Progenitor cell of endocrine pancreas (in vitro differentiated cells): ENCODE results near the gene MIS18BP1. TPM values are rescaled to one million over a fixed set of nuclear protein-coding genes. Genes with fewer than 3 reads are reported as not detected.

ENCODE experiments used
- DNase-seq: peaks from one replicate; pipeline ENCODE4 v3.0.0; 2021; ENCODE audit warnings: low spot score; ENCODE audit not compliant: unreplicated experiment
- H3K27ac Mint-ChIP-seq: 2 replicates; pipeline ENCODE4 v1.8.0; 2021; ENCODE audit warnings: mild to moderate bottlenecking, moderate library complexity, mixed read lengths
- H3K27me3 Mint-ChIP-seq: 2 replicates; pipeline ENCODE4 v1.8.0; 2021; ENCODE audit warnings: mixed read lengths
- H3K36me3 Mint-ChIP-seq: 2 replicates; pipeline ENCODE4 v1.8.0; 2022; ENCODE audit warnings: mixed read lengths; ENCODE audit not compliant: insufficient read depth
- H3K4me1 Mint-ChIP-seq: 2 replicates; pipeline ENCODE4 v1.8.0; 2021; ENCODE audit warnings: low read depth, mixed read lengths
- H3K4me3 Mint-ChIP-seq: 2 replicates; pipeline ENCODE4 v1.8.0; 2021; ENCODE audit warnings: low read depth, mild to moderate bottlenecking, moderate library complexity, mixed read lengths
- H3K9me3 Mint-ChIP-seq: 2 replicates; pipeline ENCODE4 v1.8.0; 2021; ENCODE audit warnings: low read depth, mixed read lengths
- total RNA-seq: library from RNA; stranded (reverse); gene quantifications from 2 replicates; pipeline ENCODE4 v1.2.1, GENCODE V29; 2021
- TF ChIP-seq, protein P1 (sequence below): fragments of 200-600 bp; sonication (generic); IDR thresholded peaks from one replicate; pipeline ENCODE4 v1.5.0; 2021; ENCODE audit warnings: antibody characterized with exemption, mild to moderate bottlenecking; ENCODE audit not compliant: unreplicated experiment

Gene MIS18BP1
- total RNA-seq, 1 donor from 2014 or later = 40.4 TPM

DNA sequence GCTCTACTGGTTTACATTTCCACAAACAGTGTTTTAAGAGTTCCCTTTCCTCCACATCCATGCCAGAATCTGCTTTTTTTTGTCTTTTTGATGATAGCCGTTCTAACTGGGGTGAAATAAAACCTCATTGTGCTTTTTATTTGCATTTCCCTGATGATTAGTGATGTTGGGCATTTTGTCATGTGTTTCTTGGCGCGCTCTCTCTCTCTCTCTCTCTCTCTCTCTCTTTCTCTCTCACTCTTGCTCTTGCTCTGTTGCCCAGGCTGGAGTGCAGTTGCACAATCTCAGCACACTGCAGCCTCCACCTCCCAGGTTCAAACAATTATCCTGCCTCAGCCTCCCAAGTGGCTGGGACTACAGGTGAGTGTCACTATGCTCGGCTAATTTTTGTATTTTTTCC is 9.6 kb upstream of the MIS18BP1 start:
- H3K27ac Mint-ChIP-seq = no peak overlapping the region
- no peak for DNase-seq
- no peaks in the 10 kb centered on the region for H3K4me1 Mint-ChIP-seq
- peaks cover 21% of the 10 kb centered on the region for H3K9me3 Mint-ChIP-seq
- H3K36me3 Mint-ChIP-seq = no peaks in the 10 kb centered on the region
- H3K4me3 Mint-ChIP-seq = no peak overlapping the region
- no peaks in the 10 kb centered on the region for H3K27me3 Mint-ChIP-seq
- TF ChIP-seq, protein P1, sequence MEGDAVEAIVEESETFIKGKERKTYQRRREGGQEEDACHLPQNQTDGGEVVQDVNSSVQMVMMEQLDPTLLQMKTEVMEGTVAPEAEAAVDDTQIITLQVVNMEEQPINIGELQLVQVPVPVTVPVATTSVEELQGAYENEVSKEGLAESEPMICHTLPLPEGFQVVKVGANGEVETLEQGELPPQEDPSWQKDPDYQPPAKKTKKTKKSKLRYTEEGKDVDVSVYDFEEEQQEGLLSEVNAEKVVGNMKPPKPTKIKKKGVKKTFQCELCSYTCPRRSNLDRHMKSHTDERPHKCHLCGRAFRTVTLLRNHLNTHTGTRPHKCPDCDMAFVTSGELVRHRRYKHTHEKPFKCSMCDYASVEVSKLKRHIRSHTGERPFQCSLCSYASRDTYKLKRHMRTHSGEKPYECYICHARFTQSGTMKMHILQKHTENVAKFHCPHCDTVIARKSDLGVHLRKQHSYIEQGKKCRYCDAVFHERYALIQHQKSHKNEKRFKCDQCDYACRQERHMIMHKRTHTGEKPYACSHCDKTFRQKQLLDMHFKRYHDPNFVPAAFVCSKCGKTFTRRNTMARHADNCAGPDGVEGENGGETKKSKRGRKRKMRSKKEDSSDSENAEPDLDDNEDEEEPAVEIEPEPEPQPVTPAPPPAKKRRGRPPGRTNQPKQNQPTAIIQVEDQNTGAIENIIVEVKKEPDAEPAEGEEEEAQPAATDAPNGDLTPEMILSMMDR = no peak

DNA sequence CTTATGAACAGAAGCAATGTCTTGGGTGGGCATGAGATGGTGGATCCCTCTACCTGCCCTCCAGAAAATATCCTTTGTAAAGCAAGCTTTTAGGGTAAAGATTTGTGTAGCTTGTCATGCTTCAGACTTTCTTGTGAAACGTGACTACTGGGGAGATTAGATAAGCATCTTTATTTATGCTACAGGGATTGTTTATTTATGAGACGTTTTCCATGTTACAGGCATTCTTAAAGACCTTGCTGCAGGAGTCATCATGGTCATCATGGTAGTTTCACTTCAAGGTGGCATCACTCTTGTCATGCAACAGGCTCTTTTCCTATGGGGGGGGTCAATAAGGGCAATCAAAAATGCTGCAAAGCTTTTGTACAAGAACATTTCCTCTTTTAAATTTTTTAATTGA is 8.2 kb upstream of the MIS18BP1 start:
- Mint-ChIP-seq H3K27ac (no peak overlapping the region), H3K27me3 (no peaks in the 10 kb centered on the region), H3K4me1 (no peaks in the 10 kb centered on the region), H3K4me3 (no peak overlapping the region), H3K9me3 (peaks cover 26% of the 10 kb centered on the region), H3K36me3 (no peaks in the 10 kb centered on the region)
- TF ChIP-seq, protein P1 = no peak
- no peak for DNase-seq

DNA sequence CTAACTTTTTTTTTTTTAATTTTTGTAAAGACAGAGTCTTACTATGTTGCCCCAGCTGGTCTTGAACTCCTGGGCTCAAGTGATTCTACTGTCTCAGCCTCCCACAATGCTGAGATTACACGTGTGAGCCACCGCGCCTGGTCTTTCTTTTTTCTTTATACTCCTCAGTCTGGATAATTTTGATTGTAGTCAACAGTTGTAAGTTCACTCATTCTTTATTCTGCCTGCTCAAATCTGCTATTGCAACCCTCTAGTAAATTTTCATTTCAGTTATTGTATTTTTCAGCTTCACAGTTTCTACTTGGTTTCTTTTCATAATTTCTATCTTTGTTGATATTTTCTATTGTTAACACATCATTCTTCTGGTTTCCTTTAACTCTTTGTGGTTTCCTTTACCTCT is 5.8 kb upstream of the MIS18BP1 start:
- Mint-ChIP-seq H3K27ac (no peak overlapping the region), H3K27me3 (no peaks in the 10 kb centered on the region), H3K36me3 (no peaks in the 10 kb centered on the region), H3K4me3 (no peak overlapping the region), H3K9me3 (peaks cover 26% of the 10 kb centered on the region), H3K4me1 (no peaks in the 10 kb centered on the region)
- DNase-seq = no peak
- TF ChIP-seq, protein P1 = no peak

DNA sequence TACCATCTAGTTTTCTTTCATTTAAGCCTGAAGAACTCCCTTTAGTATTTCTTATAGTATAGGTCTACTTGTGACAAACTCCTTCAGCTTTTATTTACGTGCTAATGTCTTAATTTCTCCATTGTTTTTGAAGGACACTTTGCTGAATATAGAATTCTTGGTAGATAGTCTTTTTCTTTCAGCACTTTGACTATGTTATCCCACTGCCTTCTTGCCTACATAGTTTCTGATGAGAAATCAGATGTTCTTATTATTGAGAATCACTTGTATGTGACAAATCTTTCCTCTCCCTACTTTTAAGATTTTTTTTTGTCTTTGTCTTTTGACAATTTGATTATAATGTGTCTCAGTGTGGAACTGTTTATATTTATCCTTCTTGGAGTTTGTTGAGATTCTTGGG is 5.1 kb upstream of the MIS18BP1 start:
- Mint-ChIP-seq H3K4me1 (no peaks in the 10 kb centered on the region), H3K36me3 (no peaks in the 10 kb centered on the region), H3K27me3 (no peaks in the 10 kb centered on the region), H3K4me3 (no peak overlapping the region), H3K27ac (no peak overlapping the region), H3K9me3 (peaks cover 21% of the 10 kb centered on the region)
- no peak for DNase-seq
- TF ChIP-seq, protein P1 = no peak

DNA sequence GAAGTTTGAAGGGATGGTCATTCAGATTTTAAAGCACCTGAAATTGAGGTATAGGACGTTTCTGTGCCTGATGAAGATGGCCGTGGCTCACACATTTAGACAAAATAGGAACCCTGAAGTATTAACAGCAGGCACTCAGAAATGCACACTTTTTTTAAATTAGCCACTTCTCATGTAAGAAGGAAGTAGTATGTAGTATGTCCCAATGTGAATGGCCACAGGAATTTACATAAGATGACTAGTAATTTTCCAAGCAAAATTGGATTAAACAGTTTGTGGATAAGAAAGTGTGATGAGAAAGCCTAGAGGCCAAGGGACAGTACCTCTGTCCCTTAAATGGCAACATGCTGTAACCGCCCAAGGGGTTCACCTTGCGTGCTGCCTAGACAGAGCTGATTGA is 1.8 kb upstream of the MIS18BP1 start:
- no peak for DNase-seq
- Mint-ChIP-seq H3K4me1 (peaks cover 8% of the 10 kb centered on the region), H3K27me3 (no peaks in the 10 kb centered on the region), H3K4me3 (no peak overlapping the region), H3K27ac (no peak overlapping the region), H3K9me3 (peaks cover 23% of the 10 kb centered on the region), H3K36me3 (no peaks in the 10 kb centered on the region)
- TF ChIP-seq, protein P1 = no peak
